ENCODE measurements around the gene COL21A1. TPM values are rescaled to one million over a fixed set of nuclear protein-coding genes. Genes with fewer than 3 reads are reported as not detected.

Gene COL21A1
- total RNA-seq, 2 experiments from 2014 or later, result not detected

DNA sequence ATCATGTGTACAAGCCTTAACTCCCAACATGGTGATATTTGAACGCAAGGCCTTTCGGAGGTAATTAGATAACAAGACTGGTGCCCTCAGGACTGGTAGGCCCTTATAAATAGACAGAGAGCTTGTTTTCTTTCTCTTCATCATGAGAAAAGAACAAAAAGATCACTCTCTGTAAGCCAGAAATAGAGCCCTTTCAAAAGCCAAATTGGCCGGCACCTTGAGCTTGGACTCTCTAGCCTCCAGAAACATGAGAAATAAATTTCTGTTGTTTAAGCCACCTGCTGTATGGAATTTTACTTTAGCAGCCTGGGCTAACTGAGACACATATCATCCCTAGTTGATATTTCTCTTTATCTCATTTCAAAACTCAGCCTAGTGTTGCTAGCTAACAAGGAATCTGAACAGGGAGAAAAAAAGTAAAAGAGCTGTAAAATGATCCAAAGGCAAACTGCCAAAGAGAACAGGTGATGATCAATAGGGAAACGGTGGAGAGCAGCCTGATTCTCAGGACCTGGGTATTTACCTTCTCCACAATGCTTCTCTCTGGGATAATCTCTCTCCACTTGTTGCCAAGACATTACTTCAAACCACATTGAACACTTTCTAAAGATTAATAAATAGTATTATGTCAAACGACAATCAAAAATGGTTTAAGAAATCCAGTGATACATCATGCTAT lies 6.1 kb downstream of the COL21A1 start:
- H3K79me2 ChIP-seq (ENCODE audit: insufficient read depth, low read depth, low read length), result no peaks in the 10 kb centered on the region
- no peak for DNase-seq (ENCODE audit: low spot score)
- POLR2A ChIA-PET, result no interaction called here
- H3K9me3 ChIP-seq (ENCODE audit: low read length), result no peaks in the 10 kb centered on the region
- H3K4me2 ChIP-seq (ENCODE audit: low read length), result no peak overlapping the region
- no peak overlapping the region for H2AFZ ChIP-seq (ENCODE audit: low read length)
- H3K4me3 ChIP-seq (ENCODE audit: low read depth, low read length, poor library complexity, severe bottlenecking), result no peak overlapping the region
- no peaks in the 10 kb centered on the region for H3K36me3 ChIP-seq (ENCODE audit: insufficient read depth, low read length)
- no peaks in the 10 kb centered on the region for H4K20me1 ChIP-seq (ENCODE audit: insufficient read depth, low read length)
- CTCF ChIA-PET (ENCODE audit: unreplicated experiment), result no interaction called here
- no peaks in the 10 kb centered on the region for H3K4me1 ChIP-seq (ENCODE audit: insufficient read depth, low read length, poor library complexity, severe bottlenecking)
- TF ChIP-seq, protein P1, sequence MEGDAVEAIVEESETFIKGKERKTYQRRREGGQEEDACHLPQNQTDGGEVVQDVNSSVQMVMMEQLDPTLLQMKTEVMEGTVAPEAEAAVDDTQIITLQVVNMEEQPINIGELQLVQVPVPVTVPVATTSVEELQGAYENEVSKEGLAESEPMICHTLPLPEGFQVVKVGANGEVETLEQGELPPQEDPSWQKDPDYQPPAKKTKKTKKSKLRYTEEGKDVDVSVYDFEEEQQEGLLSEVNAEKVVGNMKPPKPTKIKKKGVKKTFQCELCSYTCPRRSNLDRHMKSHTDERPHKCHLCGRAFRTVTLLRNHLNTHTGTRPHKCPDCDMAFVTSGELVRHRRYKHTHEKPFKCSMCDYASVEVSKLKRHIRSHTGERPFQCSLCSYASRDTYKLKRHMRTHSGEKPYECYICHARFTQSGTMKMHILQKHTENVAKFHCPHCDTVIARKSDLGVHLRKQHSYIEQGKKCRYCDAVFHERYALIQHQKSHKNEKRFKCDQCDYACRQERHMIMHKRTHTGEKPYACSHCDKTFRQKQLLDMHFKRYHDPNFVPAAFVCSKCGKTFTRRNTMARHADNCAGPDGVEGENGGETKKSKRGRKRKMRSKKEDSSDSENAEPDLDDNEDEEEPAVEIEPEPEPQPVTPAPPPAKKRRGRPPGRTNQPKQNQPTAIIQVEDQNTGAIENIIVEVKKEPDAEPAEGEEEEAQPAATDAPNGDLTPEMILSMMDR (conservative IDR thresholded peaks at IDR 0.05; ENCODE audit: low read length), result no peak
- TF ChIP-seq EZH2phosphoT487 (IDR thresholded peaks at IDR 0.05; ENCODE audit: borderline replicate concordance, low read depth, low read length), result no peak
- BruUV-seq (replicated peaks), result no TSS peak
- H3K9me2 ChIP-seq (ENCODE audit: insufficient read depth, low read length), result no peaks in the 10 kb centered on the region
- no peak overlapping the region for H3K27ac ChIP-seq (ENCODE audit: low read depth, low read length, poor library complexity, severe bottlenecking)
- intact Hi-C loops (cut with micrococcal nuclease; ENCODE audit: unreplicated experiment), result no loop called here

DNA sequence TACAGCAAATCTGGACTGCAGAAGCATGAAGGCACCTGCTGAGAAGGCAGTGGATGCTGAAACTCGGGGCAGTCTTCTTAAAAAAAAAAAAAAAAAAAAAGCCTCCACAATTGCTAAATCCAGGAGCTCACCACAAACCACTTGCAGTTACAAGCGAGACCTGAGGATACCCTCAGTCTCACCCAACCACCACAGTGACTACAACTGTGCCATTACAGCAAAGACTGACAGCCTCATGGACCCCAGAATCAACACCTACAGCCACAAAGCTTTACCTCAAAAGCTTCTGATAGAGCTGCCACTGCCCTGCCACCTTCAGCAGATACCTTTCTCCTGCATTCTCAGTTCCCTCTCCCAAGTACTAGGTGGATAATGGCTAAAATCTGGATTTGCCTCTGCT lies 9.0 kb downstream of the COL21A1 start:
- Histone ChIP-seq H3K9me3 (ENCODE audit: low read length) (no peaks in the 10 kb centered on the region), H3K4me3 (ENCODE audit: low read depth, low read length, poor library complexity, severe bottlenecking) (no peak overlapping the region), H3K4me1 (ENCODE audit: insufficient read depth, low read length, poor library complexity, severe bottlenecking) (no peaks in the 10 kb centered on the region), H2AFZ (ENCODE audit: low read length) (no peak overlapping the region), H3K36me3 (ENCODE audit: insufficient read depth, low read length) (no peaks in the 10 kb centered on the region), H3K9me2 (ENCODE audit: insufficient read depth, low read length) (no peaks in the 10 kb centered on the region), H3K79me2 (ENCODE audit: insufficient read depth, low read depth, low read length) (no peaks in the 10 kb centered on the region), H4K20me1 (ENCODE audit: insufficient read depth, low read length) (no peaks in the 10 kb centered on the region), H3K4me2 (ENCODE audit: low read length) (no peak overlapping the region), H3K27ac (ENCODE audit: low read depth, low read length, poor library complexity, severe bottlenecking) (no peak overlapping the region)
- no peak for DNase-seq (ENCODE audit: low spot score)
- intact Hi-C loops (cut with micrococcal nuclease; ENCODE audit: unreplicated experiment), result no loop called here
- POLR2A ChIA-PET, result interaction anchor here (0.6 to 1.6 kb wide), 4 partner anchors 13 to 248 kb away, joined by 3 to 6 read pairs (median 3); no protein-coding TSS in a partner anchor
- CTCF ChIA-PET (ENCODE audit: unreplicated experiment), result no interaction called here
- TF ChIP-seq EZH2phosphoT487 (IDR thresholded peaks at IDR 0.05; ENCODE audit: borderline replicate concordance, low read depth, low read length), result no peak
- TF ChIP-seq, protein P1 (conservative IDR thresholded peaks at IDR 0.05; ENCODE audit: low read length), result no peak
- BruUV-seq (replicated peaks), result no TSS peak

DNA sequence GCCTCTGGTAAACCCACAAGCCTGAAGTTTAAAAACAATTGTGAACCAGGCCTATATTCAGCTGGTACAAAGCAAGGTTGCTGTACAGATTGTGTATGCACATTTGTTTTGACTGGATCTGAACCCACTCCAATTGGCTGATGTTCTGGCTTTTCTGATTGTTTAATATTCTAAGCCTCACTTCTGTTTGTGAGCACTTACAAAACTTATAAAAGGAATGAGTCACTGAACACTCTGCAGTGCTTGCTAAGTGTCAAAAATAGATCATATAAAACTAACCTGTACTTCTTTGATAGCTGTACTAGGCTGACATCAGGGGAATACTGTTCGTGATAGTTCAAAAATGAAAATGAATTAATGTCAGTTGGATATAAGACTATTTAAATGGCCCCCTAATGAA lies 12.1 kb downstream of the COL21A1 start:
- no TSS peak for BruUV-seq (replicated peaks)
- no peak overlapping the region for H2AFZ ChIP-seq (ENCODE audit: low read length)
- ChIA-PET POLR2A (no interaction called here), CTCF (ENCODE audit: unreplicated experiment) (no interaction called here)
- no peaks in the 10 kb centered on the region for H3K36me3 ChIP-seq (ENCODE audit: insufficient read depth, low read length)
- no peaks in the 10 kb centered on the region for H3K9me2 ChIP-seq (ENCODE audit: insufficient read depth, low read length)
- H3K9me3 ChIP-seq (ENCODE audit: low read length), result no peaks in the 10 kb centered on the region
- TF ChIP-seq, protein P1 (conservative IDR thresholded peaks at IDR 0.05; ENCODE audit: low read length), result no peak
- no peak for TF ChIP-seq EZH2phosphoT487 (IDR thresholded peaks at IDR 0.05; ENCODE audit: borderline replicate concordance, low read depth, low read length)
- H3K4me2 ChIP-seq (ENCODE audit: low read length), result no peak overlapping the region
- H3K79me2 ChIP-seq (ENCODE audit: insufficient read depth, low read depth, low read length), result no peaks in the 10 kb centered on the region
- DNase-seq (ENCODE audit: low spot score), result no peak
- no peak overlapping the region for H3K27ac ChIP-seq (ENCODE audit: low read depth, low read length, poor library complexity, severe bottlenecking)
- intact Hi-C loops (cut with micrococcal nuclease; ENCODE audit: unreplicated experiment), result no loop called here
- no peaks in the 10 kb centered on the region for H4K20me1 ChIP-seq (ENCODE audit: insufficient read depth, low read length)
- H3K4me3 ChIP-seq (ENCODE audit: low read depth, low read length, poor library complexity, severe bottlenecking), result no peak overlapping the region
- H3K4me1 ChIP-seq (ENCODE audit: insufficient read depth, low read length, poor library complexity, severe bottlenecking), result no peaks in the 10 kb centered on the region
